ENCODE data around the gene DUSP18.
"Not testable (repeated sequence)": the region's sequence is repeated elsewhere in the genome, so short reads cannot be mapped to it uniquely, and the experiment has no call there.

DUSP18 gene

GRCh38 chr22:30667494-30668385 is at the start of gene DUSP18:
DUSP18 (minus strand) TSS chr22:30667875; CDS start chr22:30664003, 3,872 bp downstream.
- peak; percentile 69 to 93 for DNase-seq

- no peak for DNase-seq
Measured at GRCh38 chr22:30714062-30714461, 46.4 kb upstream of the DUSP18 start.

- no peak for DNase-seq
Measured at GRCh38 chr22:30712094-30712493, 44.4 kb upstream of the DUSP18 start.

- not testable (repeated sequence) for DNase-seq
Measured at GRCh38 chr22:30709980-30710379, 42.3 kb upstream of the DUSP18 start.

- DNase-seq: no peak
Measured at GRCh38 chr22:30705710-30706651, 38.3 kb upstream of the DUSP18 start.

- no peak for DNase-seq
Measured at GRCh38 chr22:30704978-30705377, 37.3 kb upstream of the DUSP18 start.

- DNase-seq: no peak
Measured at GRCh38 chr22:30702856-30703255, 35.2 kb upstream of the DUSP18 start.

- no peak for DNase-seq
Measured at GRCh38 chr22:30701872-30702271, 34.2 kb upstream of the DUSP18 start.

GRCh38 chr22:30697975-30698374 is 30.3 kb upstream of the DUSP18 start:
- DNase-seq: no peak

GRCh38 chr22:30695871-30696655 is 28.4 kb upstream of the DUSP18 start:
- no peak for DNase-seq

- no peak for DNase-seq
Measured at GRCh38 chr22:30695351-30695851, 27.7 kb upstream of the DUSP18 start.

- DNase-seq: no peak
Measured at GRCh38 chr22:30694640-30695350, 27.1 kb upstream of the DUSP18 start, which contains the start of gene OSBP2. OSBP2 (plus strand) TSS chr22:30694874; CDS start chr22:30694910, 36 bp downstream.

- no peak for DNase-seq
Measured at GRCh38 chr22:30694171-30694639, 26.5 kb upstream of the DUSP18 start.

- no peak for DNase-seq
Measured at GRCh38 chr22:30691204-30691603, 23.5 kb upstream of the DUSP18 start.

- no peak for DNase-seq
Measured at GRCh38 chr22:30689622-30690021, 21.9 kb upstream of the DUSP18 start.

GRCh38 chr22:30687358-30687757 is 19.7 kb upstream of the DUSP18 start:
- DNase-seq: no peak

GRCh38 chr22:30685178-30685577 is 17.5 kb upstream of the DUSP18 start:
- DNase-seq: no peak

GRCh38 chr22:30681831-30682230 is 14.2 kb upstream of the DUSP18 start:
- no peak for DNase-seq

- no peak for DNase-seq
Measured at GRCh38 chr22:30680991-30681770, 13.5 kb upstream of the DUSP18 start.

GRCh38 chr22:30679895-30680690 is 12.4 kb upstream of the DUSP18 start:
- not testable (repeated sequence) for DNase-seq

Measured in bone marrow (tissue), 2 donors.